GM23338 (cell line): ENCODE results near the gene OR1N2.

Source experiments
- CREB1 ChIP-seq: fragments of 250-450 bp; sonication (Bioruptor Pico); IDR thresholded peaks from 2 replicates; pipeline ENCODE4 v1.5.0; 2020; ENCODE audit warnings: low read depth, mild to moderate bottlenecking, moderate library complexity
- CTCF ChIP-seq, 2 experiments: fragments of 200-600 bp in 1 of 2; sonication (generic) in 1 of 2; conservative IDR thresholded peaks; 2 replicates each; pipeline versions ENCODE4 v1.5.1 to v1.6.1; 2016 to 2017; ENCODE audit warnings: antibody characterized with exemption in 2 of 2, low read depth in 2 of 2, mild to moderate bottlenecking in 2 of 2, moderate library complexity in 1 of 2
- EZH2 ChIP-seq: fragments of 200-600 bp; sonication (generic); IDR thresholded peaks from one replicate; pipeline ENCODE4 v1.8.0; 2017; ENCODE audit warnings: antibody characterized with exemption, mild to moderate bottlenecking, low read depth; ENCODE audit not compliant: unreplicated experiment
- EZH2phosphoT487 ChIP-seq: fragments of 200-600 bp; sonication (generic); IDR thresholded peaks from one replicate; pipeline ENCODE4 v1.8.1; 2018; ENCODE audit warnings: antibody characterized with exemption; ENCODE audit not compliant: unreplicated experiment
- JUNB ChIP-seq: IDR thresholded peaks from one replicate; pipeline ENCODE4 v1.6.1; 2016; ENCODE audit warnings: antibody characterized with exemption; ENCODE audit not compliant: unreplicated experiment
- POLR2AphosphoS5 ChIP-seq: IDR thresholded peaks from 2 replicates; pipeline ENCODE4 v1.6.1; 2016; ENCODE audit warnings: antibody characterized with exemption, low read depth
- REST ChIP-seq: IDR thresholded peaks from one replicate; pipeline ENCODE4 v1.6.1; 2018; ENCODE audit warnings: antibody characterized with exemption; ENCODE audit not compliant: unreplicated experiment

- TF ChIP-seq POLR2AphosphoS5: no peak
- no peak for TF ChIP-seq CTCF (conservative IDR thresholded peaks at IDR 0.05; ENCODE audit: low read depth in 2 of 2)
- no peak for TF ChIP-seq CREB1 (CRISPR knock-in tag)
- no peak for TF ChIP-seq REST
- TF ChIP-seq EZH2phosphoT487: no peak
- no peak for TF ChIP-seq EZH2
- TF ChIP-seq JUNB: no peak
Measured at GRCh38 chr9:122518841-122519240, 34.1 kb upstream of the OR1N2 start, which contains the start of gene OR1J4.
